GM03348 (cell line): ENCODE measurements around the gene USP40.

Experiments
- DNase-seq: peaks from one replicate; pipeline ENCODE4 v3.0.0; 2012; ENCODE audit warnings: low spot score

Gene USP40

DNA sequence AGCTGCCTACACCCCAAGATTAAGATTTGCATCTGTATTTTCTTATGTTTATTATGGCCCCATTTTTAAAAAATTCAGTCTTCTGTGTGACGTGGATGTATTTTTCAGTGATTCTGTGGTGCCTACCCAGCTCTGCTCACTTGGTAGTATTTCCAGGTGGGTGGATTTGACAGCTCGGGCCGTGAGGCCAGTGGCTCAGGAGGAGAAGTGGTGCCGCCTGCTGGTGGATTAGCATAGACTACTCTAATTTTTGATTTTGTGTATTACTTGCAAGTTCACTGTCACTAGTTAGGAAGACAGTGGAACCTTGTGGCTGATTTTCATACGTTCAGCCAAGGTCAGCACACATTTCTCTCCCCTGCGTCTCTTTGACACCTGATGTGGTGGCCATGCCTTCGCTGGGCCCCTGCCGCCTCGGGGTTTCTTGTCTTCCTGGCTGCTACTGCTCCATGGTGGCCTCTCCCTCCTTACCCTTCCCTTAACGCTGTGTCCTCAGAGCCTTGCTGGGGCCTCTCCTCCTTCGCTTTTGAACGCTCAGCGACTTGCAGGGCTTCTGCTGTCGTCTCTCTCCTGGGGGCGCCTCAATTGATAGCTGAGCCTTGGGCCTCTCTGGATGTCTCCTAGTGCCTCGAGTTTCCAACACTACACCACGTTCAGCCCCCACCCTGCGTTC is 122.9 kb downstream of the USP40 start:
- peak; percentile 92 for DNase-seq

DNA sequence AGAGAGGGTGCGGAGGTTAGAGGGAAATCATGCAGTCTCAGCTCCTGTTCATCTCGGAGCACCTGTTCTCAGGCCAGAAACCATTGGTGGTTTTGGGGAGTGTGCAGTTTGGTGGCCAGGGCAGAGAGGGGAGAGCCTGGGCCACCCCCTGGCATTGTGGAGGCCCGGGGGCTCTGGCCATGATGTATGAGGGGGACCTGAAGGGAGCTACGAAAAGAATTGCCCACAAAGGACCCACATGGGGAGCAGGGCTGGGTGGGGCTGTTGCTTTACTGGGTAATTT is 124.6 kb downstream of the USP40 start:
- no peak for DNase-seq

DNA sequence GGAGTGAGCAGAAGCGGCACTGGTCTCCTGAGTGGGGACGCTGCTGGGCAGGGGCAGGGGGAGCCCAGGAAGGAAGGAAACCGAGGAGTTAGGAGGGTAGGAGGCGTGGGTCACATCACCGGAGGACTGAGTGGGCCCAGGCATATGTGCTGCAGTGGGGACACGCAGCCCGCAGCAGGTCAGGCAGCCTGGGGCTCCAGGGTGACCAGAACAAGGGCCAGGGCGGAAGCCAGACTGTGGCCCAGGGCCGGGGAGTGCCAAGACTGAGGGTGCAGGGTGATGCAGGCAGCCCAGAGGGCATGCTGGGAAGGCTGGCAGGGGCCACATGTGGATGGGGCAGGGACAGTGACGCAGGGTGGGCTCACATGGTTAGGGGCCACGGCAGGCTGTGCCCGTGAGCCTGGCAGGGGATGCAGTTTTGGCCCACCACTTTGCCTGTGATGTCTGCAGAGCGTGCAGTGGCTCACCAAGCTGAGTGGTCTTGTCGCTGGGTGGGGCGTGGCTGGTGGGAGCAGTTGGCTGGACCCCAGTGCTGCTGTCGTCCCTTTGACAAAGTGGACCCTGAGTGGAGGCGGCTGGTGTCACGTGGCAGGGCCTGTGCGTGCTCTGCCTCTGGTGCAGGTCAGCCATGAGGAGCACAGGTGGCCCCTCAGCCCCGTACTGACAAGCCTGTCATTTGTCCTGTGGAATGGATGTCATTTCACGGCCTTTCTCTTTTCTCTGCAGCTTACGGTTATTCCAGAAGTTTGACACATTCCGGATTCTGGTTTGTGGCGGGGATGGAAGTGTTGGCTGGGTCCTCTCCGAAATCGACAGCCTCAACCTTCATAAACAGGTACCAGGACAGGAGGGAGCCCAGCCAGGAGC is 125.2 kb downstream of the USP40 start:
- DNase-seq: no peak

DNA sequence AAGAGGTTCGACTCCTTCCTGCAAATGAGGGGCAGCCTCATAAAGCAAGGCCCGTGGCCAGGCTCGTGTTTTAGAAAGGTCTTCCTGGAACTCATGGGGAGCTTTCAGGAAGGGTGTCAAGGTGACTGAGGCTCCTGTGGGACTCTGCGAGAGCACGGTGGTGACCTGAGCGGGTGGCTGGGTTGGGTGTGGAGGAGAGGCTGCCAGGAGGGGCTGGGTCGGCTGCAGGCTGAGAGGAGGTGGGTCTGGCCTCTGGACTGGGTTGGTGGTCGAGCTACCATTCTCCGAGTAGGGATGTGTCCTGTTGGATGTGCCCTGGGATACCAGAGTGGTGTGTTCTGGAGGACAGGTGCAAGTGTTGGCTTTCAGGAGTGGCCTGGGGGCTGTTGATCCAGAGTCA is 125.9 kb downstream of the USP40 start:
- DNase-seq: no peak

DNA sequence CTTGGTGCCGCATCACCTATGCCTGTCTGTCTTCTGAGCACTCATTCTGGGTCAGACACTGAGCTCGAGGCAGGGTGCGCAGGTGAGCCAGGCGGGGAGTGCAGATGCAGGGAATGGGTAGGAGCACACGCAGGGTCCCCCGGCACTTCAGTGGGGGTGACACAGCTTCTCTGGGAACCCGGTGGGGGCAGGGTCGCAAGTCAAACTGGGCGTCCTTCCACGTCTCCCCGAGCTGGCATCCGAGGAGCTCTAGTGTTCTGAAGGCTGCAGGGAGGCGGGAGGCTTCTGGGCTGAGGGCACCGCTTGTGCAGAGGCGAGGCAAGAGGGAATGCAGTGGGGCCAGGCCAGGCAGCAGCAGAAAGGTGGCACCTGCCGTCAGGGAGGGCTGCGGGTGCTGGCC is 126.3 kb downstream of the USP40 start:
- no peak for DNase-seq

DNA sequence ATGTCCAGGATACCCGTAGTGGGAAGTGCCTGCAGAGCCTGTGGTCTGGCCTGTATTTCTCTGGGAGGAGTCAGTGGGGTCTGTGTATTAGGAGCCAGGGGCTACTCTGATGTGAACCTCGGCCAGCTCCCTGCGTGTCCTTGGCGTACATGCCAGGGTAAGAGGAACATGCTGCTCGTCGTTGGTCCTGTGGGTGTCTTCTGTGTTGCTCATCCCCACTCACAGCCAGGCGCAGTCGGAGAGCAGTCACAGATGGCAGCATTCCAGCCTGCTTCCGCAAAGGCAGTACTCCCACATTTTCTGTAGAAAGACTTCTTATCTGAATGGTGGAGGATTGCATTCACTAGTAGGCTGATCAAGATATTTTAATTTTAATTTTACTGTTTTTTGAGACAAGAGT is 127.4 kb downstream of the USP40 start:
- no peak for DNase-seq

DNA sequence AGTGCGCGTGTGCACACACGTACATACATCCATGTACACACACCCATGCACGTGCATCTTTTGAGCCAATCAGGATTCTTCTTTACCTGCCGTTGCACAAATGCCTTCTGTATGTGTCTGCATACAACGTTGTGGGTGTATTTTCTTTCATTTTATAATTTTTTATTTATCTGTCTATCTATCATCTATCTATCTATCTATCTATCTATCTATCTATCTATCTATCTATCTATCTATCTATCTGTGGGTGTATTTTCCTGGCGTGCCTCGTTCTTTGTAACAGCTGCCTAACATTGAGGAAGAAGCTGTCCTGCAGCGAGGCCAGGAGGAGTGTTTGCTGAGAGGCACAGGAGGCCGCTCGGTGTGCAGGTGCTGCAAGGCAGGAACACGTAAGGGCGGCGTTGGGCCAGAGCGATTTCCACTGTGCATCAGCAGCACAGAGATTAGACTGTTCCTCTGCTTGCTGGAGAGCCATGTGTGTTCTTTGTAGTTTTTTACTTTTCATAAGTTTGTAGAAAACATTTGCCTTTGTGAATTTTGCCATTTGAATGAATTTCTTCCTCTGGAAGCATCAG is 127.9 kb downstream of the USP40 start:
- no peak for DNase-seq

DNA sequence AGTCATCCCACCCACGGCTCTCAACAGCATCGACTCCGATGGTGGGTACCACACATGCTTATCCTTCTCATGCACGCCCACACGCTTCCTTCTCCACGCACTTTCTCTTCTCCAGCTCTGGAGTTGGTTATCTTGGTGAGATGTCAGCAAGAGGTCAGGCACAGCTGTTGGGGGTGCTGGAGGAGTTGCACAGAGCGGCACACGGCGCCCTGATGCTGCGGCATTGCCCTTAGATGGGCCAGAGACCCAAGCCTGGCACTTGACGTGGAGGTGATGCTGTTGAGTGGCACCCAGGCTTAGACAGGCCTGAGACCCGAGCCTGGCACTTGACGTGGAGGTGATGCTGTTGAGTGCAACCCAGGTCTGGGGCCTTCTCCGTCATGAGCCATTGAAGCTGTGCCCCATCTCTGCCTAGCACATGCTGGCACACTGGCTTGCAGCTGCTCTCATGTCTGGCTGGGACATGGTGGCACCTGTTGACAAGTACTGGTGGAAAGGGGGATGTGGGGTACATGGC is 129.1 kb downstream of the USP40 start:
- no peak for DNase-seq

DNA sequence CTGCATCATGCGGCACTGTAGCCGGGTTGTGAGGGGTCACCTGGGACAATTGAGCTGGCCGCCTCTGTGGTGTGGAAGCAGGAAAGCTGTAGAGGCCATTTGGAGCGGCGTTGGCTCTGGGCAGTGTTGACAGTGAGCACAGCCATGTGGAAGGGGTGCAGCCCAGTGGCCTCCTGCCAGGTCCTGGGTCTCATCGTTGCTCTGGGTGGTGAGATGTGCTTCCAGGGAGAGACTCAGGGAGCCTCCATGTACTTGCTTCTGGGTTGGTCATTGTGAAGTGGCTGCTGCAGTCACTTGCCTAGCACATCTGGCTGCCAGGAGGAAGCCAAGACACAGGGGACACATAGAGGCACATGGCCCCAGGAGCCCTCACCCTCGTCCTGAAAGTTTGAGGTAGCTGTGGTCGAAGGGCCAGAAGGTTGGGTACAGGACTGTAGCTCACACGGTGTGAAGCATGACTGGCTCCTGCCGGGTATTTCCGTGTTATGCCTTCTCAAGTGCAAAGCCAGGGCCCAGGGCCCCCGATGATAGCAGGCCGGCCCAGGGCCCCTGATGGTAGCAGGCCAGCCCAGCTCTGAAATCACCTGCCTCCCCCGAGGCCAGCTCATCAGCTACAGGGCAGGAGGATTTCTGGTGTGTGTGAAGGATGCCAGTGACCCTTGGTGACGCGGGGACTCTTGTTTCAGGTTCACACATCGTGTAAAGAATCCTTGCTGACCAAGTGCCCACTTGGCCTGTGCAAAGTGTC is 129.7 kb downstream of the USP40 start:
- DNase-seq: no peak

DNA sequence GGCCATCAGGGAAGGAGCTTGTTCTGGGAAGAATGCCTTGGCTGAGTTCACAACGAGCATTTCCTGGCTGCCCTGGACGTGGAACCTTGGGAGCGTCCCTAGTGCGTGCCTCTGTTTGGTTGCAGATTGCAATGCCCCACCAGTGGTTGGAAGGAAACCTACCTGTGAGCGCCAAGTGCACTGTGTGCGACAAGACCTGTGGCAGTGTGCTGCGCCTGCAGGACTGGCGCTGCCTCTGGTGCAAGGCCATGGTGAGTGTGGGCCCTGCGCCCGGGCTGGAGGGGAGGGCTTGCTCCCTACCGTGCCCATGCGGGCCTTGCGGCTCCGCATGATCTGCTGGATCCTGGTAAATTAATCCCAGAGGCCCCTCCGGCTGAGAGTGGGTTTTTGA is 130.4 kb downstream of the USP40 start:
- no peak for DNase-seq

DNA sequence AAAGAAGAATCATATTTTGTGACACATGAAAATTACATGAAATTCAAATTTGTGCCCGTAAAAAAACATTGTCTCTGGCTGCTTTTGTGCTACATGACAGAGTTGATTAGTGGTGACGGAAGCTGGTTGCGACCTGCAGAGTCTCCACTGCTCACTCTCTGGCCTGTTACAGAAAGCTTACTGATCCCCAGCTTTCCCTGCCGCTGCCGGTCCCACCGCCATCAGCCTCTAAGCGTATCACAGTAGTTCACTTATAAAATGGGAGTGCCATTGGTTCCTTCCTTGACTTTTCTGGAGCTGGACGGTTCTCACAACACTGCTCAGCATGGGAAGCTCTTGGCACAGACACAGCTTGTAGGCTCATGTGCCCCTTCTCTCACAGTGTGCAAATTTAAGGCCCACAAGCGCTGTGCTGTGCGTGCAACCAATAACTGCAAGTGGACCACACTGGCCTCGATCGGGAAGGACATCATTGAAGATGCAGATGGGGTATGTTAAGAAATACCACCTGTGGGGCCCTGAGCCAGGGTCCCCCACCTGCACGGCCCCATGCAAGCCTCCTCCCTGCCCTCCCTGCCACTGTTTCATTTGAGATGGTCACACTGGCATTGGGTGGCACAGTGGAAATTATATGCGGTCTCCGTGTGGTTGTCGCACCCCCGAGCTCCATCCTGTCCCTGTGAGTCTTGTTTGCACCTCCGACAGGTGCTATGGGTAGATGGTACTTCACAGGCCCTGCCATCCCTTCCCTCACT is 131.0 kb downstream of the USP40 start:
- DNase-seq: no peak

DNA sequence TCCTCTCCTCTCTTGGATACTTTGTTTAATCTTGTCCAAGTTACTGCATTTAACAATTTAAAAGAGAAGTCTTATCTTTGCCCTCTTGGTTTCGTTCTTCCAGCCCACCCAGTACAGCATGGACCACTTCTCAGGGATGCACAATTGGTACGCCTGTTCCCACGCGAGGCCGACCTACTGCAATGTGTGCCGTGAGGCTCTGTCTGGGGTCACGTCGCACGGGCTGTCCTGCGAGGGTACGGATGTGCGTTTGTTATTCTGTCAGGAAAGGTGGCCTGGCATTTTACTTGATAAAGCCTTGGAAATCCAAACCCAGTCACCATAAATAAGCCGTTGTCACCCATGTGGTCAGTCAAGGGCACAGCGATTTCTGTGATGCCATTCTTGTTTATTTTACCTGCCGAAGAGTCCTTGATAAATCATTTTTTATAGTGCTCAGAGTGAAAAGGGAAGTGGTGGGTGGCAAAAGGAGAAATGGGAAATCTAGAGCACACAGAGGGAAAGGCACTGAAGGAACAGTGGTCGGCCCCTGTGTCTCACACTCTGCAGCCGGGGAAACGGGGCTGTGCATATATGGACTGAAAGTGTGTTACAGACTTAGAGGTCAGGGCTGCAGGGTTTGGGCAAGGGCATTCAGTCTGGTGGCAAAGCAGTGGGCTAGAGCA is 131.8 kb downstream of the USP40 start:
- DNase-seq: no peak

DNA sequence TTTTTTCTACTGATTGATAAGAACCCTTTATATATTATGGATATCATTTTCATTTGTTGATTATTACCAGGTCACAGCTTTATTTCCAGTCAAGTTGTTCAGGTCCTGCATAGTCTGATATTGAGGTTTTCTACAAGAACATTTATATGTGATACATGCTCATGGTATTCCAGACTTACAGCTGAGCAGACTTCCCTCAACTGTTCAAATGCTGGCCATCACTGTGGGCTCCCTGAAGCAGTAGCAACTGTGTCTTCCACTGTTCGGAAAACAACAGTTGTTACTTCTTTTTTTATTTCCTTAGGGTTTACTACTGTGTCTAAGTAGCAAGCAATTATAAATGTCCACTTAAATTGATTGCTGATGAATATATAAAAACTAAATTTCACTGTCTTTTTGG is 132.8 kb downstream of the USP40 start:
- DNase-seq: no peak

DNA sequence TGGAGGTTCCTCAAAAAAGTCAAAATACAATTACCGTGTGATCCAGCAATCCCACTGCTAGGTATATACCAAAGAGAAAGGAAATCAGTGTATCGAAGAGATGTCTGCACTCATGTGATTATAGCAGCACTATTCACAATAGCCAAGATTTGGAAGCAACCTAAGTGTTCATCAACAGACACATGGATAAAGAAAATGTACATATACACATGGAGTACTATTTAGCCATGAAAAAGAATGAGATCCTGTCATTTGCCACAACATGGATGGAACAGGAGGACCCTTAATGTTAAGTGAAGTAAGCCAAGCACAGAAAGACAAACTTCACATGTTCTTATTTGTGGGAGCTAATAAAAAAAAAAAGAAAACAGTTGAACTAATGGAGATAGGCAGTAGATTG is 133.6 kb downstream of the USP40 start:
- no peak for DNase-seq

DNA sequence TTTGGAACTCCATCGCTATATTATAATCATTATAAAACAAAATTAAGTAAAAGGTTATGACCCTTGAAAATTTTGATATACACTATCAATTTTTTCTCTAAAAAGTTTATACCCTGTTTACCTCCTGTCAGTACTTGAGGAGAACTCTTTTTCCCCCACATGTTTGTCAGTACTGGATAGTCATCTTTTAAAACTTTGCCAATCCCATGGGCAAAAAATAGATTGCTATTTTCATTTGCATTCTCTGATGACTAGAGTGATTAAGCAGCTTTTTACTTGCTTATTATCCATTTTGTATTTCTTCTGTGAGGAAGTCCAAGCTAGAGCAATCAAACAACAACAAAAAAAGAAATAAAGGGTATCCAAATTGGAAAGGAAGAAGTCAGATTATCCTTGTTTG is 135.9 kb downstream of the USP40 start:
- no peak for DNase-seq

DNA sequence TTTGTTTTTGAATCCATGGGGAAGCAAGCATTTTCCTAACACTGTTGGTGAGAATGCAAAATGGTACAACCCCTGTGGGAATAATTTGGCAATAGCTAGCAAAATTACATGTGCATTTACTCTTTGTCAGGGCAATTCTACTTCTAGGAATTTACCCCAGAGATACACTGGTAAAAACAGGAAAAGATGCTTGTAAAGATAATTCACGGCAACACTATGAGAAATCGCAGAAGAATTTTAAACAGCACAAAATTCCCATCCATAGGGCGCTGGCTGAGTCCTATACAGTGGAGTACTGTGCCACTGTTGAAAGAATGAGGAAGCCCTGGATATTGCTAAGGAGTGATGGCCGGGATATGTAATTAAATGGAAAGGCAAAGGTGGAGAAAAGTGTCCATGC is 136.5 kb downstream of the USP40 start:
- DNase-seq: no peak

DNA sequence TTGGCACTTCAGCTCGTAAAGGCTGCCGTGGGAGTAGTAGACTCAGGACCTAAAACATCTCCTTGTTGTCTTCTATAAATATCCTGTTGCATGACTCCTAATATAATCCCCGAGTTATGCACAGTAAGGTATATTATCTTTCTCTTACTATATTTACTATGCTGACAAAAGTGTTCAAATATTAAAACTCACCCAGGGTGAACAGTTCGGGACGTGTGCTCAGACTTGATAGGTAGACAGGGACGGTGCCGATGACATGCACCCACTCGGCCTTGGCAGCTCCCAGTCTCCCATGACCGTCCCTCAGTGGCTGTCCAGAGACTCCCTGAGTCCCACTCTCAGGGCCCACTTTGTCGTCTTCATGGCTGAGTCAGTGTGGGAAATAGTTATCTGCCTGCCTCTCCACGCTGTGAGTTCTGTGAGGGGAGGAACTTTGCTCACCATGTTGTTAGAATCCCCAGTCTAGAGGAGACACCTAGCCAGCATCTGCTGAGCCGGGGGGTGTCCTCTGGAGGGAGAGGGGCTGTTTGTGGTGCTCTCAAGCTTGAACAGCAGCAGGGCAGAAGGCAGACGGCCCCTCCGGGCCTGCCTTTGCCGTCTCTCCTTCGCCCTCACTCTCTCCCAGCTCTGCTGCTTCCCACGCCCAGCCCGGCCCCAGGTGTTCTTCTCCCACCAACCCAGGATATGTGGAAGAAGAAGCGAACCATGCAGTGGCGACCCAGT is 137.2 kb downstream of the USP40 start:
- DNase-seq: no peak

DNA sequence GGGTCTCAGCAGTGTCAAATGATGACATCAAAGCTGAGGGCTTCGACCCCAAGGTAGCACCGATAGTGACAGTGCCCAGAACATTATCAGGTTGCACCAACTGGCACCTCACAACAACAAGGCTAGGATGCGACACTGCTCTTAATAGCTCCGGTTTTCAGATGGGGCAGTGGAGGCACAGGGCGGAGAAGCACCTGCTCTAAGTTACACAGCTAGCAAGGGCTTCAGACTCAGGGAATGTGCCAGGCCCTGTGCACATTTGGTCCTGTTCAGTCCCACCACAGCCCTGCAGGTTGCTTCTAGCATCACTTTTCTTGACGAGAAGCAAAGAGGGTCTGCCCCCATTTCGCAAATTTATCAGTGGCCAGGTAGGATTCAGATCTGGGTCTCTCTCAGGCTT is 138.1 kb downstream of the USP40 start:
- no peak for DNase-seq

DNA sequence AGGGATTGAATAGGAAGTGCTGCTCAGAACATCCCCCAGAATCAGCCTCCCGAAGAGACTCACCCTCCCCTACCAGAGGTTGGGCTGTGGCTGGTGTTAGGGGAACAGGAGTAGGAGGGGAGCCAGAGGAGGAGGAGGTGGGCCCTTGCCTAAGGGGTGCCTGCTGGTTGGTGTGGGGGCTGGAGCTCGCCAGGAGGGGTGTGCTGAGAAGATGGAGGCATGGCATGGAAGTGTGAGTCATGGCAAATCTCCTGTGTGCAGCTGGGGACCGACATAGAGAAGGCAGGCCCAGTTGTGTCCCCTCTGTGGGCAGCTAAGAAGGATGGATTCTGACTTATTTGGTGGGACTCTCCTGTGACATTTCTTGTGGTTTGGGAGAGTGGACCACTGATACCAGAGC is 138.6 kb downstream of the USP40 start:
- no peak for DNase-seq

DNA sequence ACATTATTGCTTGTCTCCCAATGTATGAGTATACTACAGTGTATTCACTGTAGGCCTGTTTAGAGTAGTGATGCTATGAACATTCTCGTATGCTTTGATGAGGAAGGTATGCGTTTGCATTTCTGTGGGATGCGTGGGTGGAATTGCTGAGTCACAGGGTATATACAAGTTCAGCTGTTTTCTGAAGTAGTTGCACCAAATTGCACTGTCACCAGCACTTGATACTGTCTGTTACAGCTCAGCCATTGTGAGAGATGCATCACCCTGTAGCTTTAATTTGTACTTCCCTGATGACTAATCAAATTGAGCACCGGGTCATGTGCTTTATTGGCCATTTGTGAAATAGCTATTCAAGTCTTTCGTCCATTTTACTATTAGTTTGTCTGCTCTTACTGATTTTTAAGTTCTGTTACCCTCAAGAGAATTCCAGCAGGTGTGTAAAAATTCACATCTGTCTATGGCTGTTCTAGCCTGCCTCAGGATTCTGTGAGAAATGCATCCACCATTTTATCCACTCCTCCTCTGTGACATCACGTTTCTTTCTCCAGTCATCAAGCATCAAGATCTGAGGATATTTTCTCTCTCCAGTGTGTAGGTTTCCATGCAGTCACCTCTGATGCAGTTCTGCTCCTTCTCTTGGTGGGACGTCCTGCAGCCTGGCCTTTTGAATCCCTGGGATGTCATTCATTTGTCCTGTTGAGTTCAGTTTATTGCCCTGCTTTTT is 139.8 kb downstream of the USP40 start:
- no peak for DNase-seq
